GM21576 (cell line): ENCODE data around the gene DTD1.

Experiments
- ATAC-seq: cut with Tn5 transposase; IDR thresholded peaks from one replicate; pipeline ENCODE4 v1.9.1; 2021; ENCODE audit warnings: mild to moderate bottlenecking, moderate library complexity; ENCODE audit not compliant: unreplicated experiment

The DTD1 gene

DNA sequence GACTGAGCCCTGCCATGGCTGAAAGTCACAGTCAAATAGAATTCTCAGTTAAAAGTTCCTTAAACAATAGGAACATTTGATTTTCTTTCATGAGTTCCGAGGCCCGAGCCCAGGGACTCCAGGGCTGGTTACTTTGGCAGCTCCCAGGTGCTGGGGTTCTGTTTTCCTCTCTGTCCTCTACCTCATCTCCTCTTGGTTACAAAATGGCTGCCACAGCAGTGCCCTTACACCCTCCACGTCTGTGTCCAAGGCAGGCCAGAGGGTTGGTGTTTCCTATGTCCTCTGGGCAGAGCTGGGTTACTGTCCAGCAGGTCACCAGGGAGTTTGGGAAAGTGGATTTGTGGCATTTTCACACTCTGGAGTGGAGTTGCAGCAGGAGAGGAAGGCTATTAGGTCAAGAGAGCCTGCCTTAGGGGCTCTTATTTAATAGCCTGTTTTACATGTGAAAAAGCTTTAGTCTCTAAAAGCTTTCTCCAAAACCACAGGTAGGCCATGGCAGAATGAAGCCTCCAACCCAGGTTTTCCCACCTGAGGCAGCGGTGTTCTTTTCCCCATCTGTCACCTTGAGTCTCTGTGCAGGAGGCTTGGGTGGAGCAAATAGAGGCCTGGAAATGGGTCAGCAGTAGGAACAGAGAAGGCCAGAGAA, 111.0 kb downstream of the DTD1 start:
- no peak for ATAC-seq

DNA sequence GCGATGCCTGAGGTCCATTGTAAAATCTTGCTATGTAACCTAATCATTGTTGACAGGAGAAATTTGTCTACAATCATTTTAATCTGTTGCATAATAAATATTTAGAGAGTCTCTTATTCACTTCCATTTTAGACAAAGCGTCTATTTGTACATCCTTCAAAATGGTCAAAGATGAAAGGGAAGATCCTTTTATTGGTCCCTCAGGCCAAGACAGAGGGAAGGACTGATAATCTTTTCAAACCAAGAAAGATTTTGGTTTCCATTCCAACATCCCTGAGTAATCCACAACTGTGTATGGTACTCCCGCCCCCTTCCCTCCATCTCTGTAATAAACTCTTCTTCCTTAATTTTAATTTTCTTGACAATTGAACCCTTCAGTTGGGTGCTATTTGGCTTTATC, 114.1 kb downstream of the DTD1 start:
- ATAC-seq: no peak

DNA sequence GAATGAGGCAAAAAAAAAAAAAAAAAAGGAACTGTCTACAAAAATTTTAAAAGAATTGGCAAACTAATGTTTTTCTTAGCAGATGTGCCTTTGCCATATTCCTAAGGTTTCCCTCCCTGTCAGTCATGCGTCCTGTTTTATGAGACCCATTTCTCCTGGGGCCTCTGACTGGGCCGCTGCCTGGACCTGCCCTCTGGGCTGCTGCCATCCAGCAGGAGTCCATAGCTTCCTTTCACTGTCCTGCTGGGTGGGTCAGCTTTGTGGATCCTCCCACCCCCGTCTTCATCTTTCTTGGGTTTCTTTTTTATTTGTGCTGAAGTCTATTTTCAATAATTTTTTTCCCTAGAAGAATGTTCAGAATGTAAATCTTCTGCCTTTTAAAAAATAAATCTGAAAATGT, 114.9 kb downstream of the DTD1 start:
- no peak for ATAC-seq

DNA sequence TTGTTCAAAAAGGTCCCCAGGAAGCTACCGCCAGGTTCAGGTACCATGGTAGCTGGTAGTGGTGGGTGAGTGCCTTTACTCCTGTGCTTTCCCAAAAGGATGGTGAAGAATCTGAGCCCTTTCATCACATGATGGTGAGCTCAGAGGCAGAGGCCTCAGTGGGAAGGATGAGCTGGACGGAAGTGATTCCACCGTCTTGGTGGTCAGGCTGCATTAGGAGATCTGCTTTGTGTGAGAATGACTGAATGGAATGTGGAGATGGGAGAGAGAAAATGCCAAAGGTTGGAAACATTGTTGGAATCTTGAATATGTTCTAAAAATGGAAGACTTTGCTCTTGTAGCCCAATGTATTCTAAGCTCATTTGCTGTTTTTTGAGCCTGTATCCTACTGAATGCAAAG, 117.6 kb downstream of the DTD1 start:
- ATAC-seq: no peak

DNA sequence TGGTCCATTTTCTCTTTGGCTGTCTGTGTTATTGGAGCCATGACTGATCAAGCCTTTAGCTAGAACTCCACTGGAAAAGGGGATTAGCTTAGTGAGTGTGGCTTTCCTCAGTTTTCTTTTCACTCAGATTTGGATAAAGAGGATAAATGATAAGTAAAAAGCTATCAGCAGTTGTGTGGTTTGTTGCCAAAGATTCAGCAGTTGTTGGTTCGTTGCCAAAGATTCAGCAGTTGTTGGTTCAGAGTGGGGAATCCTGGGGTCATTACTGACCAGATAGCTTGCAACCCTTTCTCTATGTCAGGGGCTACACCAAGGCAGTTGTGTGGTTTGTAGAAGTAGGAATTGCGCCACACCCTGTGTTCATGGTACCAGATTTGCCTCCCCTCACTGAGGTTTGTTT, 118.1 kb downstream of the DTD1 start:
- ATAC-seq: no peak

DNA sequence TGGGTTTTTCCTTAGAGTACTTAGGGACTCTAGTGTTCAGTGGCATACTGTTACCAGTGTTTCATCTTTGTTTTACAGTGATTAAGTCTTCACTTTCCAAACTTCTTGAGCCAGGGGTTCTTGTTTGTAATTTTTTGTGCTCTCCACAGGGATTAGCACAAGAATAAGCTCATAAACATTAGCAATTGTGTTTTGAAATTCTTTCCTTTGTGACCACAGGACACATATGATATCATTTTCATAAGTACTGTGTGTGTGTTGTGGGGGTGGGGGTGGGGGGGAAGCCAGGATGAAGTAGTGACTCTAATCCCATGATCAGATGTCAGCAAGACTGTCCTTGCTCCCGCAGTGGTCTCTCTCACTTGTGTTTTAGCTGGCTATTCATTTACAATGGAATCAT, 124.3 kb downstream of the DTD1 start:
- ATAC-seq: no peak

DNA sequence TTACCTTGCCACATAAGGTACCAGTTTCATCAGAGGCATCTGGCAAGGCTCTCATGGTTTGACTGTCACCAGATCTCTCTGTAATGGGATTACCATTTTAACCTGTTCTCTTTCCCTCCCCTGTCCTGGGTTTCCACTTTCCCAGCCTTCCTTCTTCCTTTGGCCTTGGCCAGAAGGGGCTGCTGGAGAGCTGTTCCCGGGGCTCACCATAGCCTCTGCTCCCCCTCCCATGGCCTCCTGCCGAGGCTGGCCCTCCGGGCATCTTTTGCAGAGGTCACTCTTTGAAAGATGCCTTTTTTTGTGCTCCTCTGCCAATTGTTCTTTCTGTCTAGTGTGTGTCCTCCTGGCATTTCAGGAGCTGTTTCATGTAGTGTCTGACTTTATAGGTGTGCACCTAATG, 125.0 kb downstream of the DTD1 start:
- ATAC-seq: no peak

DNA sequence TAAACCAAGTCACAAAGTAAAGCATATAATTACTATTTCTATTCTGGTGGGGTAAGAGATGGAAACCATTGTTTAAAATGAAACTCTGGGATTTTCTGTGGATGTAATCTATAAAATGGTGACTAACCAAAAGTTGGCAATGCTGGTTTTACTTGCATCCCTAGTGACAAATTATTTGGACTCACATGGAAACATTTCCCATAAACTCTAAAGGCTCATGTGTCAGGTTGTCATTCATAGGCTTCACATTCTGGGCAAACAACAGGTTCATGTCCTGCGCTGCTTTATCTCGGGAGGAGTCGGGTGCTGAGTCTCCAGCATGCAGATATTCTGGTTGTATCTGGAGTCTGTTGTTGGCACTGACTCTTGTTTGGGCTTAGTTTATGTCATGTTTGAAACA, 127.7 kb downstream of the DTD1 start:
- no peak for ATAC-seq

DNA sequence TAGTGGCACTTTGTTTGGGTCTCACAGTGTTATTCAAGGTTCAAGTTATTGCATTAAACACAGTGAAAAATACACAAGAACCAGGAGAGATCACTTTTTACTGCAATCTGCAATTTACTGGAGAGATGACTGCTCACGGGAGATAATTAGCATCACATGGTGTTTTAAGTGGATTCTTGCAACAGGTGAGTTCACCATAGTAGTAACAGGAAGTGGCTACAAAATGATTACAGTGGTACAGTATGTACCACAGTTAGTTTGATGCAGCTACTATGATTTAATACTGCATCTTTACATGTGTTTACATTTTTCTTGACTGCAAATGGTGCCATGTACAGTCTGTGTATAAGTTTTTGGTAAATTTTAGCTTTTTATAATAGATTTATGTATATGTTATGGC, 129.2 kb downstream of the DTD1 start:
- ATAC-seq: no peak

DNA sequence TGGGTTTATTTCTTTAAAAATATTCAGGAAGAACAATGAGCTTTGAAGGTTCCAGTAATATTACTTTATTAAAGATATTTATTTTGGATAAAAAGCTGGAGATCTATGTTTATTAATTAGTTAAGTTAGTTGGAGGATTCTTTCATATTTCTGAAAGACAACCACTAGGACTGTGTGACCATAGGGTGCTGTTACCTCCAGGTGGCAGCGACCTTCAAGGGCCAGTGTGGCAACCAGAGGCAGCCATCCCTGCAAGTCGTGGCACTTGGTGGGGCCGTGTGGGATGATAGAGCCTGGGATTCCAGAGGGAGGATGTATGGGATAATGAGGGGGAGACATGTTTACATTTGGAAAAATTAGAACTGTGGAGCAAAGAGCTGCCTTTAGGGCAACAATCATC, 130.3 kb downstream of the DTD1 start:
- no peak for ATAC-seq

DNA sequence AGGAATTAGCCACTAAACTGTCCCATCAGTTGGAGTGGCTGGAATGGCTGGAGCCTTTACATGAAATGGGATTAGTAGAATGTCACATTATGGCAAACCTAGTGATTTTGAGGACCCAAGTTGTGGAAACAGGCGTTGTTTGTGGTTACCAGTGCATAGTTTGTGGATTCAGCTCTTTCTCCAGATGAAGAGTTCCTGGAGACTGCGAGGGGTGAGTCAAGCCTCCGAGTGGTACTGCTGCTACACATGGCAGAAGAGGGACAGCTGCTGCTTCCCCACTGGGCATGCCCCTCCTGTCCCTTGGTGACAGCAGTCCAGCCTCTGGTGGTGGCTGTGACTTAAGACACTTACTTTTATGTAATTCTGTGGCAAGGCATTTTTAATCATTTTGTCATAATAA, 131.6 kb downstream of the DTD1 start:
- ATAC-seq: no peak

DNA sequence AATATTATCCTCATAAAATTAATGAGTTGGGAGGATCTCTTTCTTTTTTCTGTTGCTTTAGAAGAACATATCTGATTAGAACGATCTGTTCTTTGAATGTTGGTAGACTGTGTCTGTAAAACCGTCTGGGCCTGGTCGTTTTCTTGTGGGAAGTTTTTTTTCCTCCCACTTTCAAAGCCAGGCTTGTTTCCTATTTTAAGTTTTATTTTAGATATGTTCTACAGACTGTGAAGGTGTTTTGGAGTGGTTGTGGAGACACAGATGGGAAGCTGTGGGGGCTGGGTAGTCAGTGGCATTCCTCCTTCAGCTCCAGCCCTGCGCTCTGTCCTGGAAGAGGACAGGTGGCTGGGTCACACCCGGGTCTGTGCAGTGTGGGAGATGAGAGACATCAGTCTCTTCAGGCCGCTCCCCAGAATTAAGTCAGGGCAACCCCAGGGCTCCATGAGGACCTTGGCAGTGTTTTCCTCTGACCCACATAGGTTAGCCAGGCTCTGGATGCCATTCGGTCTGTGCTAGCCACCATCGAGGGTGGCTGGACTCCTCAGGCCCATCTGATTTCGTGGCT, 133.8 kb downstream of the DTD1 start:
- no peak for ATAC-seq

DNA sequence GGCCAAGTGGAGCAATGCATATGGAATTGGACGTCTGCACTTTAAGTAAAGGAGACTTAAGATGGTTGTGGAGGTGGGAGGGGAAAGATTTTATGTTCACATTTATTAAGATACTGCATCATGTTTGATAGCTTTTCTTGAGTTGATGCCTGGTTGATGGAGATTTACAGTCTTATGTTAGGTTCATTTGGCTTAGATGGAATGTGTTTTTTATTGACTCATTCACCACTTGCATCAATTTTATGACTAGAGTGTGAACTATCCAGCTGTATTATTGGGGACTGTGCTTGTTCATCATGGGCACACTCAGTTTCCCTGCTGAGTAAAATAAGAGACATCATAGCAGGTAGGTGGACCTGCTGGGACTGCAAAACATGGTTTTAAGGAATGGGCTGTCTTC, 134.5 kb downstream of the DTD1 start:
- ATAC-seq: no peak

DNA sequence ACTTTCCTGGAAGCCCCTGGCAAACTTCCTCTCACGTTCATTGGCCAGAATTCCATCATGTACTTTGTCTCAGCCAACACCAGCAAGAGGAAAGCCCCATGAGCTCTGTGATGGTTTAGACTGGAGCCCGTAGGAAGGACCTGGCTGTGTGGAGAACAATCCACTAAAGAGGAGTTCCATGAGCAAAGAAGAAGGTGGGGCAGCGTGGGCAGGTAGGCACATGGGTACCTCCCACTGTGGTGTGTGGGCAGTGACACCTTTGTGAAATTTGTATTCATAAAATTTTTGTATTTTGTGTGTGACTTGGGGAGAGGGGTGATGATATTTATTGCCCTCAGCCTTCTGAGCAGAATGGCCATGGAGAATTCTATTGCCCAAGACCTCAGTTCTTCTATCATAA, 136.2 kb downstream of the DTD1 start:
- ATAC-seq: no peak

DNA sequence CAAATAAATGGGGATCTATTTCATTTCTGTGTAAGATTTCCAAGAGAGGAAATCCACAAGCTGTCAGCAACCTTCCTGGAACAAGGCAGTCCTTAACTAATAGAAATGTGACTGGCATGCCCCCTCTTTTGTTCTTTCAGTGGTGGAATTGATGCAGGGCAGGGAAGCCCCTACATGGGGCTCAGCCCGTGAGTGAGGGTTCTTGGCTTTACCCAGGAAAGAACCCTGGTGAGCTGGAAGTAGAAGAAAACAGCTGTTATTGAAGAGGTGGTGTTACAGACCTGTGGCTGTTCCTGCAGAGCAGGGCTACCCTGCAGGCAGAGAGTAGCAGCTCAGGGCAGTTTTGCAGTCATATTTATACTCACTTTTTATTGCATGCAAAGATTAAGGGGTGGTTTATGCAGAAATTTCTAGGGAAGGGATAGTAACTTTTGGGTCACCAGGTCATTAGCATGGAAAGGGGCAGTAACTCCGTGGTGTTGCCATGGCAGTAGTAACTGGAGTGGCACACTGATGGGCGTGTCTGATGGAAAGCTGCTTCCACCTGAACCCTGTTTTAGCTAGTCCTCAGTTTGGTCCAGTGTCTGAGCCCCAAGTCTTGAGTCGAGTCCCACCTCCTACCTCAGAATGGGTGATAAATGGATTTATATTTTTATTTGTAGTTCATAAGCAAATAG, 137.1 kb downstream of the DTD1 start:
- no peak for ATAC-seq

DNA sequence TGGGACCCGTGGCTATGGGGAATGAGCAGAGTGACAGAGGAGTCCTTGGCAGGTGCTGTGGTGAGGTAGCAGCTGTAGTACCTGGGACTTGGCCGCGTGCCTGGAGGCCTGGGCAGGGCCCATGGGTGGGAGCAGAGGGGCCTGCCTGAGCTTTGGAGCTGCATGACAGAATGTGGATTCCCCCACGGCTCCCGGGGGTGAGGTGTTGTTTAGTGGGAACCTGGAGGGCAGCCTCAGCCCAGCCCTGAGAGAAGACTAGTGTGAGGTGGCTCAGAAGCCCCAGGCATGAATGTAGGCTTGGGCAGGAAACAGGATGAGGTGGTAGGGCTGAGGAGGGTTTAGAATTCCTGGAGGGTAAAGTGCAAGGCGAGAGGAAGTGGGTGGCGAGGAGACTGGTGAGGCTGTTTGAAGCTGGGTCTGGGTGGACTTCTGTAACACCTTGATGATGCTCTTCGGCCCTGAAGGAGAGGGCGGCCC, 139.2 kb downstream of the DTD1 start:
- no peak for ATAC-seq

DNA sequence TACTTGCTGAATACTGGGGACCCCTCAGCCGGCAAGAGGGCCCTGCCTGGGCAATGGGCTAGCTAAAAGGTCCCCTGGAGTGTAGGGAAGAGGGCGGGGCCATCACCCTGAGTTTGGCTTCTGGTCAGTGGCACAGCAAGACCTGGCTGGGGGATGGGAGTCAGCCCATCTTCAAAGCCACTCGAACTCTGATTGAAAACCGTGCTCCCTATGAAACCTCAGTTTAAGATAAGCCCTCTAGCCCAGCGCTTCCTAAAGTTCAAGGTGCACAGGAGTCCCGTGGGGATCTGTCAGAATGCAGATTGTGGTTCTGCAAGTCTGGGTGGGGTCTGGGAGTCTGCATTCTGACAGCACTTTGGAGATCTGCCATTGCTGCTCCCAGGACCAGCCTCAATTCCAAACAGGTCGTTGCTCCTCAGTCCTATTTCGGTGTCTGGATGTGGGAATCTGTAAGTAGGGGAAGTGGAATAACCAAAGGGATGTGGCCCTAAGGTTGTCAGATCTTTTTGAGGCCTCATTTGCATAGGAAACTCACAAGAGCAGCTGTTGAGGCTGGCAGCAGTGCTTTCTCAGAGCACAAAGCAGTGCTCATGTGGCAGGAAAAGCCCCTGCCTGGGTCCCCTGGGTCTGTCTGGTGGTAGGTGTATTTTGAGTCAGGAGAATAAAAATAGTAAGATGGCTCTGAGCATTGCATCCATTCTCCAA, 140.5 kb downstream of the DTD1 start:
- ATAC-seq: peak; percentile 94

DNA sequence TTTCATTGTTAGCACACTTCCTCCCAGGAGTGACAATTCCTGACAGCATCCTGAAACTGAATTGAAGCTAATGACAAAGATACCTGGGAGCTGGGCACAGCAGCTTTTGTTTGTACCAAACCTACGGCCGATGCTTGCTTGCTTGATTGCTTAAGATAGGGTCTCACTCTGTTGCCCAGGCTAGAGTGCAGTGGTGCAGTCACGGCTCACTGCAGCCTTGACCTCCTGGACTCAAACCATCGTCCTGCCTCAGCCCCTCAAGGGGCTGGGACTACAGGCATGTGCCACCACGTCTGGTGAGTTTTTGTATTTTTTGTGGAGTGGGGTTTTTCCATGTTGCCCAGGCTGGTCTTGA, 141.0 kb downstream of the DTD1 start:
- peak; percentile 31 for ATAC-seq

DNA sequence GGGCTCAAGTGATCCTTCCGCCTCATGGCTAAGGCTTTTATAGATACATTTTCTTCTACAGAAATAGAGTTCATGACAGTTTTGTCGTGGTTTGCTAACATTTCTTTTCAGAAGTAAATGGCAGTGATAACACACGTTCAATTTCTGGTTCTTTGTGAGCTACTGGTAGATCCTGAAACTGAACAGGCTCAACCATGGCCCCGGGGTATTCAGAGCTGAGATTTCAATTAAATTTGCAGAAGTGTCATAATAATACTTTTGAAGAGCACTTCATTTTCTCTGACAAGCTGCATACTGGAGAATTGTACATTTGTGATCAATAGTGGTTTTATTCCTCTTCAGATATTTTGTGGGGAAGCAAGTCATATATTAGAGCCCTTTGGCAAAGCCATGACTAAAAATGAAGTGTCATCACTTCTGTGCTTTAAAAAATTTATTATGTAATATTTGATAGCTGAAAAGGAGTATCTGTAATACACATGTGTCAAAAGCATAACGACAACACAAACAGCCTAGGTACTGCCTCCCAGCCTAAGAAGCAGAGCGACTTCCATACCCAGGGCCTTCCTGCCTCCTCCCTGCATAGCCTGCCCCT, 141.5 kb downstream of the DTD1 start:
- no peak for ATAC-seq

DNA sequence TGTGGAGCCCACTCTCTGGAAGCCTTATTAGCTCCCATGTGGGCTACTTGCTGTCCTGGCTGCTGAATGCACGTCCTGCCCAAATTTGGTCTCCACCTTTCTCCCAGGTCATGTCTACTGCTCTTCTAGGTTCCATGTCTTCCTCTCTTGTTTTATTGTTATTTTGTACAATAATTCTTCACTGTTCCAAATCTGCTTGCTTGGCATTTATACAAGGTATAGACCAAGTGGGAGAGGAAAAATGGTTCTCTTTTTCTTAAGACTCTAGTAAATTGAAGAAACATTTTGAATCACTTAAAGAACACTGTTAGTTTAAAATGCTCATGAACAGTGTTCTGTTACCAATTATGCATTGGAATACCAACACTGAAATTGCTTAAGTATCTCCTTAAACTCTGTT, 144.1 kb downstream of the DTD1 start:
- no peak for ATAC-seq

DNA sequence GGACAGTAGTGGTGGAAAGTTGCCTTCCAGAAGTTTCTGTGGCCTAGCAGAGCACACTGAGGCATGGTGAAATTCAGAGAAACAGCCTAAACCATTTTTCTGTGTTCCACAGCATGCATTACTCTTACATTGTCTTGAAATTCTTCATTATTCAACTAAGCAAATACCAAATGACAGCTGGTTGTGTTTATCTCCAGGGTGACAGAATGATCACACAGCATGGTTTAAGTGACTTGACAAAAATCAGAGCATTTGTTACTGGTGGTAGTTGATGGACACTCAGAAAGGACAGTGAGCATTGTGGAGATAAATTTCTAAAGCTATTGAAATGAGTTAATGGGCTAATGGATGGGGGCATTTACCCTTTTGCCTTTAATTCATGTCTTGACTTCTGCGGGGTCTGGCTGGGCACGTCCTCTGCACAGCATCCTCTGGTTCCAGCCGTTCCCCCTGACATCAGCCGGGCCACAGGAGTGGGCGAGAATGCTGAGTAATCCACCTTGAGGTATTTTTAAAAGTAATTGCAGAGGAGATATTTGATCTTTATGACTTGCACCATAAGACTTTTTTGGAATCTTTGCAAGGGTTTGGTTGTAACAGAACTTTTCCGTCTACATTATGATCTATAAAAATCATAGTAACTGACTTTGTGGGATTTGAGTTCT, 146.8 kb downstream of the DTD1 start:
- ATAC-seq: no peak
